T-helper 9 cell (primary cell): ENCODE data around the gene SULF2.
A peak's percentile ranks its signal among the peaks of the same experiment; 100 is the strongest.

Experiments used
- DNase-seq: peaks from one replicate; pipeline ENCODE4 v3.0.0-alpha.2; 2020

The SULF2 gene

GRCh38 chr20:47682028-47682783 is 103.1 kb downstream of the SULF2 start:
- DNase-seq = no peak

GRCh38 chr20:47680804-47681529 is 104.3 kb downstream of the SULF2 start:
- no peak for DNase-seq

- DNase-seq = no peak
Observed at GRCh38 chr20:47679462-47679861, 105.8 kb downstream of the SULF2 start.

- DNase-seq = no peak
Observed at GRCh38 chr20:47678536-47678935, 106.7 kb downstream of the SULF2 start.

GRCh38 chr20:47677635-47678453 is 107.4 kb downstream of the SULF2 start:
- DNase-seq = peak; percentile 43

- DNase-seq = no peak
Observed at GRCh38 chr20:47676912-47677634, 108.2 kb downstream of the SULF2 start.

GRCh38 chr20:47676219-47676721 is 109.0 kb downstream of the SULF2 start:
- DNase-seq = no peak

GRCh38 chr20:47675190-47676142 is 109.8 kb downstream of the SULF2 start:
- no peak for DNase-seq

GRCh38 chr20:47674686-47675085 is 110.6 kb downstream of the SULF2 start:
- DNase-seq = no peak

GRCh38 chr20:47674145-47674544 is 111.1 kb downstream of the SULF2 start:
- DNase-seq = no peak

GRCh38 chr20:47673671-47673955 is 111.7 kb downstream of the SULF2 start:
- DNase-seq = no peak

GRCh38 chr20:47672886-47673670 is 112.2 kb downstream of the SULF2 start:
- no peak for DNase-seq

GRCh38 chr20:47672166-47672565 is 113.1 kb downstream of the SULF2 start:
- DNase-seq = no peak

GRCh38 chr20:47670913-47671312 is 114.4 kb downstream of the SULF2 start:
- DNase-seq = no peak

GRCh38 chr20:47669927-47670890 is 115.1 kb downstream of the SULF2 start:
- no peak for DNase-seq

- no peak for DNase-seq
Observed at GRCh38 chr20:47669489-47669888, 115.8 kb downstream of the SULF2 start.

- no peak for DNase-seq
Observed at GRCh38 chr20:47669152-47669425, 116.2 kb downstream of the SULF2 start.

GRCh38 chr20:47668313-47669151 is 116.7 kb downstream of the SULF2 start:
- DNase-seq = no peak
